Stimulated activated CD8-positive, alpha-beta memory T cell treated with anti-CD3 and anti-CD28 coated beads, Interleukin-4, amount 100 ng/mL, for 24 hours (primary cell): Measurements from ENCODE around the gene FZR1.
"Not testable (repeated sequence)": the region's sequence is repeated elsewhere in the genome, so short reads cannot be mapped to it uniquely, and the experiment has no call there.

ENCODE experiments used
- DNase-seq: peaks from one replicate; pipeline ENCODE4 v3.0.0-alpha.2; 2020; ENCODE audit warnings: low read depth

Gene FZR1

GRCh38 chr19:3547301-3547731 lies 41.2 kb downstream of the FZR1 start:
- DNase-seq: peak; percentile 22

GRCh38 chr19:3547767-3548282 lies 41.7 kb downstream of the FZR1 start:
- DNase-seq: no peak

GRCh38 chr19:3548606-3549005 lies 42.5 kb downstream of the FZR1 start:
- DNase-seq: no peak

DNA sequence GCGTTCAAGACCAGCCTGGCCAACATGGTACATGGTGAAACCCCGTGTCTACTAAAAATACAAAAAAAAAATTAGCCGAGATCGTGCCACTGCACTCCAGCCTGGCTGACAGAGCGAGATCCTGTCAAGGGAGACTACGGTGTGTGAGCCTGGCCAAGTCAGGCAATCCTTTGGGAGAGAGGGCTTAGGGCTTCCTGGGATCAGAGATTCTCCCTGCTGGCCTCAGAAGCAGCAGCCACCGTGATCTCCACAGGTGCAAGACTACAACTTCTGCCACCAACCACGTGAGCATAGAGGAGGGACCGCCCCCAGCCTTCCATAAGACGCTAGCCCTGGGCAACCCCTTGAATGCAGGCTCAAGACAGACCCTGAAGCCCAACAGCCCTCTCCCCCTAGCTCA lies 43.7 kb downstream of the FZR1 start:
- no peak for DNase-seq

DNA sequence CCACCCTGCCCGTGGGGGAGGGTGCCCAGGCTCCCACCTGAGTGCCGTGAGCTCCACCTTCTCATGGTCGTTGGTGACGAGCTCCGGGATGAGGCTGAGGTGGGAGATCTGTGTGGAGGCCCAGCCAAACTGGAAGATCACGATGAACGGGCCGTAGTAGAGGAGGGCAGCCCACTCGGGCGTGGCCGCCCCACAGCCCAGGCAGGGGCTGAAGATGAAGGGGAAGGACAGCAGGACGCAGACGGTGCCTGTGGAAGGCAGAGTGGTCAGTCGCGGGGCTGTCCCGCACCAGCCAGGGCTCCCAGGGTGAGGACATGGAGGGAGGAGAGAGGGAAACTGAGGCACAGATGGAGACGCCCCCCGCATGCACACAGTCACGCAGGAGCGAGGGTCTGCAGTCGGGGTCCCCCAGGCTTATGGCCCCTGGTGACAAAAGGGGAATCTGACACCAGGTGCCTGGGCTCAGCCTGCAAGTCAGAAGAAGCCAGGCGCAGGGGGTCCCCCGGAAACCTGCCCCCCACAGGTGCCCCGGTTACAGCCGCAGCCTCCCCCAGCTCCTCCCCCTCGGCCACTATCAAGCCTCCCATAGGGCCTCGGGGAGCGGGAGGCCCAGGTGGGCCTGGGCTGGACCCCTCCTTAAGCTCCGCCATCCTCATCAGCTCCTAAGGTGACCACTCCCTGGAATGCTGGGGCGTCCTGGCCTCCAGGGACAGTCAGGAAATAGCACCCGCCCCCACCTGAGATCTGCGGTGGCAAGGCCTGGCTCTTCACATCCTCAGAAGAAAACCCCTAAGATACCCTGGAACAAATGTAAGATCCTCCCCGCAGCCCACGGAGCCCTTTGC lies 45.1 kb downstream of the FZR1 start:
- DNase-seq: no peak

GRCh38 chr19:3551792-3552095 lies 45.6 kb downstream of the FZR1 start:
- no peak for DNase-seq

- DNase-seq: no peak
Measured at GRCh38 chr19:3554254-3555083, 48.4 kb downstream of the FZR1 start.

DNA sequence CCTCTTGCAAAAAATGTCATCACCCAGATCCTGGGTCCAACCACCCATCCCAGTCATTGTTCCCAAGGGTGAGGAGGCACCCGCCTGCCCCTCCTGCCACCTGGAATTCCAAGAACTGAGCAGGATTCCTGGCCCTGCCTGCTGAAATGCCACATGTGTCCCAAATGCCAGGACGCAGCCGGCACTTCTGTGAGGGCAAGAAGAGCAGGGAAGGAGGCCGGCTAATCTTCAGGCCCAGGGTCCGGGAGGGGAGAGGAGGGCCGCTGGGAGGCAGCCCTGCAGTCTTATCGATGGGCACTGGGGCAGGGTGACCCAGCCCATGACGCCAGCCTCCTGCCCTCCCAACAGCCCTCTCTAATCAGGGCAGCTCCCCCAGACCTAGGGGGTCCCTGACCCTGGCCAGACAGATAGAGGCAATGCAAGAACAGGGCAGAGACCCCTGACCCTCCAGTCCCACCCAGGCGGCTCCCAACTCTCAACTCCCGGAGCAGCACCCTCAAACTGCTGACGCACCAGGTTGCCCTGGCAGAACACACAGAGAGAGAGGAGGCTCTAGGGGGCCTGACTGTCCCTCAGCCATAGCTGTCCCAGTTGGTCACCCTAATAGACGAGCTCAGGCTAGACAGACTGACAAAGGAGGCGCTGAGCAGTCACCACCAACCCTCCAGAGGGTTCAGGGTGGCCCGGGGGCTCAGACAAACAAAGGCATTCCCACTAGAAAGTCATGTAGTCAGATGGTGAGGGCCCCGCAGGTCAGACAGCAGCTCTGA lies 49.7 kb downstream of the FZR1 start:
- DNase-seq: no peak

GRCh38 chr19:3556423-3556977 lies 50.4 kb downstream of the FZR1 start:
- DNase-seq: no peak

DNA sequence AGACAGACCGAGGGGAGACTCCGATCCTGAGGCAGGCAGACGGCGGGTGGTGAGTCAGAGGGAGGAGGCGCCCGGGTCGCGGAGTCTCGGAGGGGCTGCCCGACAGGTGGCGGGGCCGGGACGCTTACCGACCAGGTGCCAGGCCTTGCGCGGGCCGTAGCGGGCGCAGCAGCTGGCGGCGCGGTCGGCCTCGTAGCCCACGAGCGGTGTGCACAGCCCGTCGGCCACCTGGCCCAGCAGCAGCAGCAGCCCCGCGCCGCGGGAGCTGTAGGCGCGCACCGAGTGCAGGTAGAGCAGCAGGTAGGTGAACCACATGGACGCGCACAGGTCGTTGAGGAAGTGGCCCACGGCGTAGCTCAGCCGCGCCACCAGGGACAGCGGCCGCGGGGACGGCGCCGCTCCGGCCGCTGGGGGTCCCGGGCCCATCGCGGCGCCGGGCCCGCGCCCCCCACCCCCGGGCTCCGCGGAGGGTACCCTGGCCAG lies 50.9 kb downstream of the FZR1 start:
- DNase-seq: peak; percentile 55

GRCh38 chr19:3557461-3558248 lies 51.5 kb downstream of the FZR1 start, which contains the start of gene MFSD12:
Gene MFSD12 (minus strand): TSS chr19:3557586. CDS start chr19:3557403, 183 bp downstream.
- peak; percentile 93 for DNase-seq

GRCh38 chr19:3563709-3564524 lies 57.8 kb downstream of the FZR1 start:
- no peak for DNase-seq

DNA sequence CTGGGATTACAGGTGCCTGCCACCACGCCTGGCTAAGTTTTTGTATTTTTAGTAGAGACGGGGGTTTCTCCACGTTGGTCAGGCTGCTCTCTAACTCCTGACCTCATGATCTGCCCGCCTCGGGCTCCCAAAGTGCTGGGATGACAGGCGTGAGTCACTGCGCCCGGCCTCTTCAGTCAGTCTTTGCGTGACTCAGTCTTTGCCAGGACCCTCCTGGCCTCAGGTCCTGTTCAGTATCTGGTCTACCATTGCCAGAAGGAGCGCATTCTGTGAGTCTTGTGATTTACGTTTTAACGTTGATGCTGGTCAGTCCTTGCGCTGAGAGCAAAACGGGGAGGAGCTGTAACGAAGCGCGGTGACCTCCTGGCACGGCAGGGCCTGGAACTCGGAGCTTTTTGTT lies 59.0 kb downstream of the FZR1 start:
- no peak for DNase-seq

DNA sequence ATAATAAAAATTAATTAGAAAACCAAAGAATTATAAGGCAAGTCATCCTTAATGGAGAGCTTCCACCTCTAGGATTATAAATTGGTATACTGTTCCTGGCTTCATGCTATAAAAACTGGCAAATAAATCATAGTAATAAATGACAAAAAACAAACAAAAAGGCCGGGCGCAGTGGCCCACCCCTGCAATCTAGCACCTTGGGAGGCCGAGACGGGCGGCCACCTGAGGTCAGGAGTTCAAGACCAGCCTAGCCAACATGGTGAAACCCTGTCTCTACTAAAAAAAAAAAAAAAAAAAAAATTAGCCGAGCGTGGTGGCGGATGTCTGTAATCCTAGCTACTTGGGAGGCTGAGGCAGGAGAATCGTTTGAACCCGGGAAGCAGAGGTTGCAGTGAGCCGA lies 63.9 kb downstream of the FZR1 start:
- not testable (repeated sequence) for DNase-seq

DNA sequence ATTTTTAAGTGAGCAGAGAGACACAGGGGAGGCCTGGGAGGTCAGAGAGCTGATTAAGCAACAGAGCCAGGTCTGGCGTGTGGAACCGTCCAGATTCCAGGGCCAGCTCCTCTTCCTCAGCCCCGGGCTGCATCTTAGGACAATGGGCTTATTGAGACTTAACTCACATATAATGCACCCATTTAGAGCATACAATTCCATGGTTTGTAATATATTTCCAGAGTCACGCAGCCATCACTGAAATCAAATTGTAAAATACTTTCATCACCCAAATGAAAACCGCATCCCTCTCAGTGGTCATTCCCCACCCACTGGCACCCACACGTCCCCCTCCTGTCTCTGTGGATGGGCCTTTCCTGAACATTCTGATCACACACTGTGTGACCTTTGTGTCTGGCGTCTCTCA lies 64.5 kb downstream of the FZR1 start:
- no peak for DNase-seq

- peak; percentile 99 for DNase-seq
Measured at GRCh38 chr19:3572132-3572854, 66.2 kb downstream of the FZR1 start.

GRCh38 chr19:3572855-3573161 lies 66.7 kb downstream of the FZR1 start, which contains the start of gene HMG20B:
Gene HMG20B (plus strand): TSS chr19:3572944. CDS start chr19:3573310, 366 bp downstream.
- DNase-seq: no peak

- DNase-seq: no peak
Measured at GRCh38 chr19:3573162-3573857, 67.2 kb downstream of the FZR1 start.
